ENCODE measurements around the gene ABCD3.
"Not testable (repeated sequence)": the region's sequence is repeated elsewhere in the genome, so short reads cannot be mapped to it uniquely, and the experiment has no call there.

ABCD3 gene

GRCh38 chr1:94550800-94551241, 132.6 kb downstream of the ABCD3 start:
- DNase-seq (ENCODE audit: low spot score): no peak

- DNase-seq (ENCODE audit: low spot score): no peak
Observed at GRCh38 chr1:94551449-94551848, 133.3 kb downstream of the ABCD3 start.

GRCh38 chr1:94552071-94552586, 133.9 kb downstream of the ABCD3 start:
- no peak for DNase-seq (ENCODE audit: low spot score)

DNA sequence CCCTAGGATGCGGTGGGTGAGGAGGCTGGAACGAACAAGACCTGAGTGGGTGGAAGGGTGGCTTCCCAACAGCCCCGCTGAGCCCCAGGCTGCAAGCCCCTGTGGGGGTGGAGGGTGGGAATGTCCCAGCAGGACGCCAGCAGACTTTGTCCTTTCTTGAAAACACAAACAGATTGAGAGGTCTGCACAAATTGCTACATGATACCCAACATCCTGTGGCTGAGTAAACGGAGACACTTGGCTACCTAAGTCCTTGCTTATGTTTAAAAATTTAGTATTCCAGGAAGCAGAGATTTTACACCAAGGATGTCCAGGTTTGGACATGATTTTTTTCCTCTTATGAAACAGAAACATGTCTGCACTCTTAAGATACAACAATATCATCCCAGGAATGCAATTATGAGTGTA, 135.1 kb downstream of the ABCD3 start:
- DNase-seq (ENCODE audit: low spot score): no peak

- DNase-seq (ENCODE audit: low spot score): no peak
Observed at GRCh38 chr1:94553931-94554330, 135.7 kb downstream of the ABCD3 start.

GRCh38 chr1:94554580-94554979, 136.4 kb downstream of the ABCD3 start:
- no peak for DNase-seq (ENCODE audit: low spot score)

DNA sequence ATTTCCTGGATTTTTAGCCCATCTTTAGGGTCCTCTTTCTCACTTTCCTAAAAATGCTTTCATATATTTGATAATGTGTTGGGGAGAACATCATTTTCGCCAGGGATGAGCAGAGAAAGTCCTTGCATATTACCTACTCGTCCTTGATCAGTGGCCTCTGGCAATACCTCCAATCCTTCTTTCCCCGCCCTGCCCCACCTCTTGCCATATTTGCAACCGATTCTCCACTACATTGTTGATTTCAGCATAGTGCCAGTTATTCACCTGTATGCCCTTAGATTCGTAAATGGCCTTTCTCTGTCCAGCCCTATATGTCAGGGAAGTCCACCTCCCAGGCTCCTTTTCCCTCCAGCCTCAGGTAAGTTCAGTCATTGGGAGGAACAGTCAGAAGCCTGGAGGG, 136.9 kb downstream of the ABCD3 start:
- DNase-seq (ENCODE audit: low spot score): no peak

DNA sequence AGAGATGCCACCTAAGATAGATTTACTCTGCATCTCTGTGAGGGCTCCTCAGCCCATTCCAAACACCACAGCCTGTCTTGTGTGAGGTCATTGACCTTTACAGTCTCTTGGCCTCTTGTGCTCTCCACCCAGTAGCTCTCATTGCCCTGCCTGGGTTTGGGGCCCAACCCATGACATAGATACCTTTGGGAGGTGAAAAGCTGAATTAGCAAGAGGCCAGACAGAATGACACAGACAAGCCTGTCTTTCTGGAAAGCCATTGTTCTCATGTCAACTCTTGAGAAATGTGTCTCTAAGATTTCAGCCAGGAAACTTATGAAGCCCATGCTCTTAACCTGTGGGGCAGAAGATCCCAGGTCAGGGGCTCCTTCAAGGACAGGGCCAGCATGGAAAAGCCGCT, 141.7 kb downstream of the ABCD3 start:
- DNase-seq (ENCODE audit: low spot score): no peak

GRCh38 chr1:94560333-94560732, 142.1 kb downstream of the ABCD3 start:
- no peak for DNase-seq (ENCODE audit: low spot score)

DNA sequence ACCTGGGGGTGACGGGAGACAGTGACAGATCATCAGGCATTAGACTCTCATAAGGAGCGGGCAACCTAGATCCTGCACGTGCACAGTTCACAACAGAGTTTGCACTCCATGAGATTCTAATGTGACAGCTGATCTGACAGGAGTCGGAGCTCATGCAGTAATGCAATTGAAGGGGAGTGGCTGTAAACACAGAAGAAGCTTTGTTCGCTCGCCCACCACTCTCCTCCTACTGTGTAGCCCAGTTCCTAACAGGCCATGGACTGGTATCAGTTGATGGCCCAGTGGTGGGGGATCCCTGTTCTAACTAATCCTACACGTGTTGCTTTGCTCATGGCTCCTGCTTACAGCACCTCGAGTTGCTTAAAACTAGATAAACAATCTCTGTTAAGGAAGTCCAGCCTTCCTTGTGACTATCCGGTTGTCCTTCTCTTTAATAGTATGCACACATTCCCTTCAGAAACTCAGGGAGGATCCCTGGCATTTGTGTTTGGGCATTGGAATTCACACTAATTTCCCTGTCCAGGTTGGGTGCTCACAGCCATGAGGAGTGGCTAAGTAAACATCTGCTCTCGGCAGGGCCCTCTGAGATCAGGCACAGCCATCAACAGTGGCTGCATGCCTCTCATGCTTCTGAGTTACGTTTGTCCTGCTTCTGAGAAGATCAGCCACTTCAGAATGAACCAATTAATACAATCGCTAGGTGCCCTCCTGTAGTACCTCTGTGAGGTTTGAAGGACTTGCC, 144.5 kb downstream of the ABCD3 start:
- no peak for DNase-seq (ENCODE audit: low spot score)

GRCh38 chr1:94565901-94566300, 147.7 kb downstream of the ABCD3 start:
- no peak for DNase-seq (ENCODE audit: low spot score)

GRCh38 chr1:94566436-94566835, 148.2 kb downstream of the ABCD3 start:
- not testable (repeated sequence) for DNase-seq (ENCODE audit: low spot score)

DNA sequence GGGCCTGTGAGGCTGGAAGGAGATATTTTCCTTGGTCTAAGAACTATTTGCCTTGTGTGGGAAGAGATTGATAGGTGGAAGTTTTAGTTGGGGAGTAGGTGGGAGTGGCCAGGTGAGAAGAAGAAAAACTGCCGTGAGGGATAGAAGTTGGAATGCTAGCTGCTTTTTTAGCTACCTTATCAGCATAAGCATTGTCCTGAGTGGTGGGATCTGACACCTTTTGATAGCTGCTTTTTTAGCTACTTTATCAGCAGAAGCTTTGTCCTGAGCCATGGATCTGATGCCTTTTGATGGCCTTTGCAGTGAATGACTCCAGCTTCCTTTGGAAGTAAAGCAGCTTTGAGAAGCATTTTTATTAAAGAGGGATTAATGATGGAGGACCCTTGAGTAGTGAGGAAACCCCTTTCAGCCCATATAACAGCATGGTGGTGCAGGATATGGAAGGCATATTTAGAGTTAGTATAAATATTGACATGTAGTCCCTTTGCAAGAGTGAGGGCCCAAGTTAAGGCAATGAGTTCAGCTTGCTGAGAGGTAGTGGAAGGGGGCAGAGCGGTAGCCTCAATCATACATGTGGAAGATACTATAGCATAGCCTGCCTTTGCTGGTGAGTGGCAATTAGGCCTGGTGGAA, 149.9 kb downstream of the ABCD3 start:
- not testable (repeated sequence) for DNase-seq (ENCODE audit: low spot score)
